Liver (tissue), 9 donors: Measurements from ENCODE around the gene HMG20A. TPM values are rescaled to one million over a fixed set of nuclear protein-coding genes. Genes with fewer than 3 reads are reported as not detected.

ENCODE experiments used
- DNase-seq: peaks from one replicate; pipeline ENCODE4 v3.0.0-alpha.2; 2017; ENCODE audit warnings: low spot score
- H3K27ac ChIP-seq, 2 donors: one replicate each; pipeline ENCODE4 v1.7.0; 2013; ENCODE audit warnings: inconsistent platforms in 2 of 2, low read length in 2 of 2, control low read depth in 1 of 2, low read depth in 1 of 2, mild to moderate bottlenecking in 1 of 2
- H3K27me3 ChIP-seq, 4 donors: one replicate each; pipeline versions ENCODE4 v1.6.1 to v1.7.0; 2013; ENCODE audit warnings: low read length in 3 of 4, inconsistent platforms in 1 of 4, mild to moderate bottlenecking in 1 of 4, moderate library complexity in 1 of 4; ENCODE audit not compliant: control insufficient read depth in 4 of 4, insufficient read depth in 4 of 4
- H3K36me3 ChIP-seq, 4 donors: one replicate each; pipeline versions ENCODE4 v1.6.1 to v1.7.0; 2013; ENCODE audit warnings: low read length in 3 of 4, mild to moderate bottlenecking in 3 of 4, low read depth in 1 of 4, moderate library complexity in 1 of 4; ENCODE audit not compliant: control insufficient read depth in 4 of 4, insufficient read depth in 3 of 4
- H3K4me1 ChIP-seq, 4 donors: one replicate each; pipeline versions ENCODE4 v1.6.1 to v1.7.0; 2013; ENCODE audit warnings: low read length in 3 of 4, mild to moderate bottlenecking in 3 of 4, moderate library complexity in 1 of 4; ENCODE audit not compliant: control insufficient read depth in 4 of 4, insufficient read depth in 4 of 4
- H3K4me3 ChIP-seq, 3 donors: one replicate each; pipeline versions ENCODE4 v1.6.1 to v1.7.0; 2013; ENCODE audit warnings: low read length in 3 of 3, control low read depth in 1 of 3, low read depth in 1 of 3, mild to moderate bottlenecking in 1 of 3
- H3K9ac ChIP-seq, 2 donors: one replicate each; pipeline ENCODE4 v1.7.0; 2013; ENCODE audit warnings: low read length in 2 of 2, mild to moderate bottlenecking in 2 of 2, moderate library complexity in 2 of 2, control low read depth in 1 of 2, low read depth in 1 of 2
- H3K9me3 ChIP-seq, 4 donors: one replicate each; pipeline versions ENCODE4 v1.6.1 to v1.7.0; 2013; ENCODE audit warnings: low read length in 3 of 4; ENCODE audit not compliant: control insufficient read depth in 4 of 4
- EGR1 ChIP-seq, 2 donors: IDR thresholded peaks; 2 replicates each; pipeline ENCODE4 v1.6.1; 2016 to 2018; ENCODE audit warnings: antibody characterized with exemption in 2 of 2, low read depth in 2 of 2
- FOXA1 ChIP-seq: IDR thresholded peaks from 2 replicates; pipeline ENCODE4 v1.6.1; 2016; ENCODE audit warnings: antibody characterized with exemption
- FOXA2 ChIP-seq: IDR thresholded peaks from 2 replicates; pipeline ENCODE4 v1.6.1; 2016; ENCODE audit warnings: antibody characterized with exemption
- GABPA ChIP-seq, 2 donors: IDR thresholded peaks in 1 of 2; conservative IDR thresholded peaks in 1 of 2; 2 replicates each; pipeline ENCODE4 v1.6.1; 2016; ENCODE audit warnings: antibody characterized with exemption in 2 of 2, mild to moderate bottlenecking in 1 of 2, moderate library complexity in 1 of 2
- HNF4A ChIP-seq, 2 donors: conservative IDR thresholded peaks; 2 replicates each; pipeline ENCODE4 v1.6.1; 2016; ENCODE audit warnings: antibody characterized with exemption in 2 of 2, mild to moderate bottlenecking in 2 of 2
- HNF4G ChIP-seq: IDR thresholded peaks from 2 replicates; pipeline ENCODE4 v1.6.1; 2016; ENCODE audit warnings: antibody characterized with exemption
- JUND ChIP-seq, 2 donors: IDR thresholded peaks; 2 replicates each; pipeline ENCODE4 v1.6.1; 2016; ENCODE audit warnings: antibody characterized with exemption in 2 of 2
- NR2F2 ChIP-seq: IDR thresholded peaks from 2 replicates; pipeline ENCODE4 v1.6.1; 2016; ENCODE audit warnings: antibody characterized with exemption
- RAD21 ChIP-seq, 2 donors: IDR thresholded peaks; 2 replicates each; pipeline ENCODE4 v1.6.1; 2016; ENCODE audit warnings: antibody characterized with exemption in 2 of 2, mild to moderate bottlenecking in 2 of 2
- RXRA ChIP-seq, 2 donors: IDR thresholded peaks; 2 replicates each; pipeline ENCODE4 v1.6.1; 2017 to 2018; ENCODE audit warnings: antibody characterized with exemption in 2 of 2, mild to moderate bottlenecking in 1 of 2
- SP1 ChIP-seq: IDR thresholded peaks from 2 replicates; pipeline ENCODE4 v1.6.1; 2018; ENCODE audit warnings: antibody characterized with exemption, mild to moderate bottlenecking
- TAF1 ChIP-seq: conservative IDR thresholded peaks from 2 replicates; pipeline ENCODE4 v1.6.1; 2016; ENCODE audit warnings: antibody characterized with exemption, mild to moderate bottlenecking
- YY1 ChIP-seq: IDR thresholded peaks from 2 replicates; pipeline ENCODE4 v1.6.1; 2016; ENCODE audit warnings: antibody characterized with exemption, mild to moderate bottlenecking
- WGBS: extraction: QIAGEN DNeasy Blood & Tissue Kit; methylation state at CpG from one replicate; pipeline ENCODE4 v1.1.7; 2013; 5-methylcytosine and 5-hydroxymethylcytosine counted together
- polyA plus RNA-seq, 2 donors: library from polyadenylated mRNA; stranded (reverse) in 1 of 2; unstranded in 1 of 2; fragments of 200-250 nt in 1 of 2; fragments of >200 nt in 1 of 2; fragmentation: Nextera tagmentation in 1 of 2; extraction: Ambion mirVana in 1 of 2; gene quantifications; one replicate each; pipeline versions ENCODE4 v1.2.1 to v1.2.3, GENCODE V29; 2013 to 2015
- total RNA-seq, 2 donors: library from RNA; depleted of rRNA; stranded (reverse); fragments of >200 nt; gene quantifications; one replicate each; pipeline ENCODE4 v1.2.3, GENCODE V29; 2014
- TF ChIP-seq, protein P1 (sequence below): IDR thresholded peaks from 2 replicates; pipeline ENCODE4 v1.6.1; 2016; ENCODE audit warnings: antibody characterized with exemption
- TF ChIP-seq, protein P2 (sequence below): IDR thresholded peaks from 2 replicates; pipeline ENCODE4 v1.6.1; 2016; ENCODE audit warnings: antibody characterized with exemption
- TF ChIP-seq, protein P3 (sequence below): fragments of 150-350 bp; IDR thresholded peaks from 2 replicates; pipeline ENCODE4 v1.5.1; 2017; ENCODE audit warnings: improper control_type of control experiment, low read depth, low read length; ENCODE audit not compliant: missing input control
- TF ChIP-seq, protein P4 (sequence below): IDR thresholded peaks from 2 replicates; pipeline ENCODE4 v1.6.1; 2016; ENCODE audit warnings: antibody characterized with exemption
- TF ChIP-seq, protein P5 (sequence below): IDR thresholded peaks from 2 replicates; pipeline ENCODE4 v1.6.1; 2016; ENCODE audit warnings: antibody characterized with exemption, mild to moderate bottlenecking
- donor health status: healthy.
- donor health status: healthy.
- donor health status: healthy.
- donor health status: healthy.
- donor health status: healthy.

HMG20A gene
- total and polyA plus RNA-seq, 4 donors, result 7.7 to 19.4 (median 13.3) TPM

DNA sequence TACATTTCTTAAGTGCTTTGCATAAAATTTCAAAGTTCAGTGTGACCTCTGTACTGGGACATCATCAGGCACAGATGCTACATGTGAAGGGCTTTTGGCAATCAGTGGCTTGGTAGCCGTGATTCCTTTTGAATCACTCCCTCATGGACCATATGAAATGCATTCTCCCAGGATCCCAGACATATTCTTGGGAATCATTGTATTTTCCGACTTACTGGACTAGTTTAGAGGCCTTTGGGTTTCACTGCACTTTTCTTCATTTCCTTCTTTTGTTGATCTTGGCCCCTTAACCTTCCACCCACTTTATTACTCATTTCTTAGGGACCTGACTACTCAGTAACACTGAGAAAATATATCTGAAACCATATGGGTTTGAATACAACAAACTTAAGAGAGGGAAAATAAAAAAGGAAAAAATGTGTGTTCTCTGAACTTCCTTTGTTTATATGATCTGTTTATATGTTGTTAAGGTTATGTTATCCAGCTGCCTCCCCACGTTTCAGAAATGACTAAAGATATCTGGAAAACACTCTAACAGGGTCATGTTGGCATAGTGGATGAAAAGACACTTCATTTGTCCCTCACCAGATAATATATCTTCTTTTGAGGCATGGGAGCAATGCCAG is 35.1 kb downstream of the HMG20A start:
- Histone ChIP-seq H3K36me3 (peaks cover 5 to 12% (median 8%) of the 10 kb centered on the region in 4 donors), H3K4me3 (no peak overlapping the region), H3K27me3 (no peaks in the 10 kb centered on the region), H3K27ac (peak overlapping the region in 1 of 2 donors; percentile 35), H3K4me1 (no peaks in the 10 kb centered on the region), H3K9me3 (no peaks in the 10 kb centered on the region), H3K9ac (no peak overlapping the region)
- DNase-seq, result no peak
- WGBS, result 72% methylated on average over 3 of the region's 3 CpGs
- TF ChIP-seq, protein P1, sequence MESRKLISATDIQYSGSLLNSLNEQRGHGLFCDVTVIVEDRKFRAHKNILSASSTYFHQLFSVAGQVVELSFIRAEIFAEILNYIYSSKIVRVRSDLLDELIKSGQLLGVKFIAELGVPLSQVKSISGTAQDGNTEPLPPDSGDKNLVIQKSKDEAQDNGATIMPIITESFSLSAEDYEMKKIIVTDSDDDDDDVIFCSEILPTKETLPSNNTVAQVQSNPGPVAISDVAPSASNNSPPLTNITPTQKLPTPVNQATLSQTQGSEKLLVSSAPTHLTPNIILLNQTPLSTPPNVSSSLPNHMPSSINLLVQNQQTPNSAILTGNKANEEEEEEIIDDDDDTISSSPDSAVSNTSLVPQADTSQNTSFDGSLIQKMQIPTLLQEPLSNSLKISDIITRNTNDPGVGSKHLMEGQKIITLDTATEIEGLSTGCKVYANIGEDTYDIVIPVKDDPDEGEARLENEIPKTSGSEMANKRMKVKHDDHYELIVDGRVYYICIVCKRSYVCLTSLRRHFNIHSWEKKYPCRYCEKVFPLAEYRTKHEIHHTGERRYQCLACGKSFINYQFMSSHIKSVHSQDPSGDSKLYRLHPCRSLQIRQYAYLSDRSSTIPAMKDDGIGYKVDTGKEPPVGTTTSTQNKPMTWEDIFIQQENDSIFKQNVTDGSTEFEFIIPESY, result no peak
- TF ChIP-seq JUND (IDR thresholded peaks at IDR 0.05) (no peak), YY1 (no peak), FOXA2 (no peak), HNF4G (no peak), GABPA (IDR thresholded peaks at IDR 0.05 in 1 of 2, conservative IDR thresholded peaks at IDR 0.05 in 1 of 2) (no peak), SP1 (no peak), HNF4A (conservative IDR thresholded peaks at IDR 0.05) (no peak), EGR1 (IDR thresholded peaks at IDR 0.05; ENCODE audit: low read depth in 2 of 2) (no peak)
- TF ChIP-seq, protein P2, sequence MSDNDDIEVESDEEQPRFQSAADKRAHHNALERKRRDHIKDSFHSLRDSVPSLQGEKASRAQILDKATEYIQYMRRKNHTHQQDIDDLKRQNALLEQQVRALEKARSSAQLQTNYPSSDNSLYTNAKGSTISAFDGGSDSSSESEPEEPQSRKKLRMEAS, result no peak
- TF ChIP-seq, protein P3, sequence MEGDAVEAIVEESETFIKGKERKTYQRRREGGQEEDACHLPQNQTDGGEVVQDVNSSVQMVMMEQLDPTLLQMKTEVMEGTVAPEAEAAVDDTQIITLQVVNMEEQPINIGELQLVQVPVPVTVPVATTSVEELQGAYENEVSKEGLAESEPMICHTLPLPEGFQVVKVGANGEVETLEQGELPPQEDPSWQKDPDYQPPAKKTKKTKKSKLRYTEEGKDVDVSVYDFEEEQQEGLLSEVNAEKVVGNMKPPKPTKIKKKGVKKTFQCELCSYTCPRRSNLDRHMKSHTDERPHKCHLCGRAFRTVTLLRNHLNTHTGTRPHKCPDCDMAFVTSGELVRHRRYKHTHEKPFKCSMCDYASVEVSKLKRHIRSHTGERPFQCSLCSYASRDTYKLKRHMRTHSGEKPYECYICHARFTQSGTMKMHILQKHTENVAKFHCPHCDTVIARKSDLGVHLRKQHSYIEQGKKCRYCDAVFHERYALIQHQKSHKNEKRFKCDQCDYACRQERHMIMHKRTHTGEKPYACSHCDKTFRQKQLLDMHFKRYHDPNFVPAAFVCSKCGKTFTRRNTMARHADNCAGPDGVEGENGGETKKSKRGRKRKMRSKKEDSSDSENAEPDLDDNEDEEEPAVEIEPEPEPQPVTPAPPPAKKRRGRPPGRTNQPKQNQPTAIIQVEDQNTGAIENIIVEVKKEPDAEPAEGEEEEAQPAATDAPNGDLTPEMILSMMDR, result no peak
- TF ChIP-seq, protein P4, sequence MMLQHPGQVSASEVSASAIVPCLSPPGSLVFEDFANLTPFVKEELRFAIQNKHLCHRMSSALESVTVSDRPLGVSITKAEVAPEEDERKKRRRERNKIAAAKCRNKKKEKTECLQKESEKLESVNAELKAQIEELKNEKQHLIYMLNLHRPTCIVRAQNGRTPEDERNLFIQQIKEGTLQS, result no peak

DNA sequence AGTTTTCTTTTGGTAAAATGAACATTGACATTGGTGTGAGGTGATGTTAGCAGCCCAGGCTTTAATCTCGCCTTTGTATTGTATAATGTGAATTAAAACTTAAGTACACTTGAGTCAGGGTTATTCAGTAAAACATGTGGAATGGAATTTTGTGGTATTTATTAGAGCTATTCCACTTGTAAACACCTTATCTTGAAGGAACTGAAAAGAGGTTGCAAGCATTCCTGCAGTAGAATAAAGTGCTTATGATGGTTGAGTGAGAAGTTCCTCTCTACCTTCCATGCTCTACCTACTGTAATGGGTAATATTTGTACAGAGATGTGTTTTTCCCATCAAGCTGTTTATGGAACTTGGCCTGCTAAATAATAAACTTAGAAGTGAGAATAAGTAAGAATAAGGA is 36.1 kb downstream of the HMG20A start:
- H3K4me3 ChIP-seq, result no peak overlapping the region
- no peak for DNase-seq
- no peaks in the 10 kb centered on the region for H3K27me3 ChIP-seq
- no peaks in the 10 kb centered on the region for H3K4me1 ChIP-seq
- H3K9ac ChIP-seq, result no peak overlapping the region
- no peak for TF ChIP-seq RXRA (IDR thresholded peaks at IDR 0.05)
- TF ChIP-seq TAF1, result no peak
- TF ChIP-seq GABPA (IDR thresholded peaks at IDR 0.05 in 1 of 2, conservative IDR thresholded peaks at IDR 0.05 in 1 of 2), result no peak
- TF ChIP-seq, protein P4, result no peak
- TF ChIP-seq FOXA1, result no peak
- no peak for TF ChIP-seq YY1
- TF ChIP-seq, protein P3, result no peak
- TF ChIP-seq HNF4A (conservative IDR thresholded peaks at IDR 0.05), result no peak
- TF ChIP-seq FOXA2, result no peak
- TF ChIP-seq, protein P1, result no peak
- TF ChIP-seq, protein P5, sequence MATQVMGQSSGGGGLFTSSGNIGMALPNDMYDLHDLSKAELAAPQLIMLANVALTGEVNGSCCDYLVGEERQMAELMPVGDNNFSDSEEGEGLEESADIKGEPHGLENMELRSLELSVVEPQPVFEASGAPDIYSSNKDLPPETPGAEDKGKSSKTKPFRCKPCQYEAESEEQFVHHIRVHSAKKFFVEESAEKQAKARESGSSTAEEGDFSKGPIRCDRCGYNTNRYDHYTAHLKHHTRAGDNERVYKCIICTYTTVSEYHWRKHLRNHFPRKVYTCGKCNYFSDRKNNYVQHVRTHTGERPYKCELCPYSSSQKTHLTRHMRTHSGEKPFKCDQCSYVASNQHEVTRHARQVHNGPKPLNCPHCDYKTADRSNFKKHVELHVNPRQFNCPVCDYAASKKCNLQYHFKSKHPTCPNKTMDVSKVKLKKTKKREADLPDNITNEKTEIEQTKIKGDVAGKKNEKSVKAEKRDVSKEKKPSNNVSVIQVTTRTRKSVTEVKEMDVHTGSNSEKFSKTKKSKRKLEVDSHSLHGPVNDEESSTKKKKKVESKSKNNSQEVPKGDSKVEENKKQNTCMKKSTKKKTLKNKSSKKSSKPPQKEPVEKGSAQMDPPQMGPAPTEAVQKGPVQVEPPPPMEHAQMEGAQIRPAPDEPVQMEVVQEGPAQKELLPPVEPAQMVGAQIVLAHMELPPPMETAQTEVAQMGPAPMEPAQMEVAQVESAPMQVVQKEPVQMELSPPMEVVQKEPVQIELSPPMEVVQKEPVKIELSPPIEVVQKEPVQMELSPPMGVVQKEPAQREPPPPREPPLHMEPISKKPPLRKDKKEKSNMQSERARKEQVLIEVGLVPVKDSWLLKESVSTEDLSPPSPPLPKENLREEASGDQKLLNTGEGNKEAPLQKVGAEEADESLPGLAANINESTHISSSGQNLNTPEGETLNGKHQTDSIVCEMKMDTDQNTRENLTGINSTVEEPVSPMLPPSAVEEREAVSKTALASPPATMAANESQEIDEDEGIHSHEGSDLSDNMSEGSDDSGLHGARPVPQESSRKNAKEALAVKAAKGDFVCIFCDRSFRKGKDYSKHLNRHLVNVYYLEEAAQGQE, result no peak
- TF ChIP-seq, protein P2, result no peak
- TF ChIP-seq HNF4G, result no peak
- no peak for TF ChIP-seq SP1
- TF ChIP-seq RAD21 (IDR thresholded peaks at IDR 0.05), result no peak
- TF ChIP-seq NR2F2, result no peak
- WGBS, result 95% methylated on average over 1 of the region's 1 CpG
- H3K36me3 ChIP-seq, result peaks cover 5 to 12% (median 8%) of the 10 kb centered on the region in 4 donors
- no peak overlapping the region for H3K27ac ChIP-seq
- H3K9me3 ChIP-seq, result no peaks in the 10 kb centered on the region
